Measurements from ENCODE around the gene LPAR2.
"Not testable (repeated sequence)": the region's sequence is repeated elsewhere in the genome, so short reads cannot be mapped to it uniquely, and the experiment has no call there.

The LPAR2 gene

GRCh38 chr19:19626516-19627472 lies 1.2 kb downstream of the LPAR2 start:
- Histone ChIP-seq H3K4me1 (ENCODE audit: insufficient read depth, low read length) (no peaks in the 10 kb centered on the region), H3K9me3 (ENCODE audit: low read length) (no peaks in the 10 kb centered on the region), H3K4me3 (ENCODE audit: low read depth in 1 of 2, low read length in 2 of 2) (no peak overlapping the region), H3K36me3 (ENCODE audit: insufficient read depth, low read length) (no peaks in the 10 kb centered on the region), H3K9ac (ENCODE audit: low read length) (no peak overlapping the region), H3K27ac (ENCODE audit: low read depth, low read length) (no peak overlapping the region), H3K27me3 (ENCODE audit: control insufficient read depth in 1 of 2, insufficient read depth in 2 of 2, low read length in 2 of 2) (peaks cover 6 to 25% of the 10 kb centered on the region in 2 donors)

GRCh38 chr19:19624032-19624570 lies 3.9 kb downstream of the LPAR2 start:
- no peak overlapping the region for H3K4me3 ChIP-seq (ENCODE audit: low read depth in 1 of 2, low read length in 2 of 2)
- H3K36me3 ChIP-seq (ENCODE audit: insufficient read depth, low read length) = no peaks in the 10 kb centered on the region

GRCh38 chr19:19623383-19623782 lies 4.6 kb downstream of the LPAR2 start:
- H3K27ac ChIP-seq (ENCODE audit: low read depth, low read length) = no peak overlapping the region
- H3K27me3 ChIP-seq (ENCODE audit: control insufficient read depth in 1 of 2, insufficient read depth in 2 of 2, low read length in 2 of 2) = peaks cover 6 to 24% of the 10 kb centered on the region in 2 donors
- H3K9me3 ChIP-seq (ENCODE audit: low read length) = no peaks in the 10 kb centered on the region
- no peak overlapping the region for H3K9ac ChIP-seq (ENCODE audit: low read length)
- H3K4me3 ChIP-seq (ENCODE audit: low read depth in 1 of 2, low read length in 2 of 2) = no peak overlapping the region
- H3K4me1 ChIP-seq (ENCODE audit: insufficient read depth, low read length) = no peaks in the 10 kb centered on the region
- H3K36me3 ChIP-seq (ENCODE audit: insufficient read depth, low read length) = no peaks in the 10 kb centered on the region

More at GRCh38 chr19:19624032-19624570, 3.9 kb downstream of the LPAR2 start:
- Histone ChIP-seq H3K9me3 (ENCODE audit: low read length) (no peaks in the 10 kb centered on the region), H3K9ac (ENCODE audit: low read length) (no peak overlapping the region), H3K4me1 (ENCODE audit: insufficient read depth, low read length) (no peaks in the 10 kb centered on the region), H3K27me3 (ENCODE audit: control insufficient read depth in 1 of 2, insufficient read depth in 2 of 2, low read length in 2 of 2) (peaks cover 6 to 27% of the 10 kb centered on the region in 2 donors), H3K27ac (ENCODE audit: low read depth, low read length) (no peak overlapping the region)

- peaks cover 3 to 29% of the 10 kb centered on the region in 2 donors for H3K27me3 ChIP-seq (ENCODE audit: control insufficient read depth in 1 of 2, insufficient read depth in 2 of 2, low read length in 2 of 2)
- H3K36me3 ChIP-seq (ENCODE audit: insufficient read depth, low read length) = no peaks in the 10 kb centered on the region
- no peaks in the 10 kb centered on the region for H3K9me3 ChIP-seq (ENCODE audit: low read length)
- H3K9ac ChIP-seq (ENCODE audit: low read length) = no peak overlapping the region
- no peak overlapping the region for H3K27ac ChIP-seq (ENCODE audit: low read depth, low read length)
- no peak overlapping the region for H3K4me3 ChIP-seq (ENCODE audit: low read depth in 1 of 2, low read length in 2 of 2)
- H3K4me1 ChIP-seq (ENCODE audit: insufficient read depth, low read length) = no peaks in the 10 kb centered on the region
Measured at GRCh38 chr19:19619849-19620210, 8.2 kb downstream of the LPAR2 start.

- no peaks in the 10 kb centered on the region for H3K9me3 ChIP-seq (ENCODE audit: low read length)
- no peak overlapping the region for H3K9ac ChIP-seq (ENCODE audit: low read length)
- H3K27me3 ChIP-seq (ENCODE audit: control insufficient read depth in 1 of 2, insufficient read depth in 2 of 2, low read length in 2 of 2) = peaks cover 3 to 29% of the 10 kb centered on the region in 2 donors
- H3K4me3 ChIP-seq (ENCODE audit: low read depth in 1 of 2, low read length in 2 of 2) = no peak overlapping the region
- no peaks in the 10 kb centered on the region for H3K4me1 ChIP-seq (ENCODE audit: insufficient read depth, low read length)
- H3K36me3 ChIP-seq (ENCODE audit: insufficient read depth, low read length) = no peaks in the 10 kb centered on the region
- no peak overlapping the region for H3K27ac ChIP-seq (ENCODE audit: low read depth, low read length)
Measured at GRCh38 chr19:19619181-19619848, 8.7 kb downstream of the LPAR2 start.

- H3K27me3 ChIP-seq (ENCODE audit: control insufficient read depth in 1 of 2, insufficient read depth in 2 of 2, low read length in 2 of 2) = peaks cover 3 to 29% of the 10 kb centered on the region in 2 donors
- H3K27ac ChIP-seq (ENCODE audit: low read depth, low read length) = no peak within 1 kb of the TSS
- H3K9me3 ChIP-seq (ENCODE audit: low read length) = no peaks in the 10 kb centered on the region
- H3K36me3 ChIP-seq (ENCODE audit: insufficient read depth, low read length) = no peaks in the 10 kb centered on the region
- H3K4me1 ChIP-seq (ENCODE audit: insufficient read depth, low read length) = no peaks in the 10 kb centered on the region
- no peak within 1 kb of the TSS for H3K9ac ChIP-seq (ENCODE audit: low read length)
- no peak within 1 kb of the TSS for H3K4me3 ChIP-seq (ENCODE audit: low read depth in 1 of 2, low read length in 2 of 2)
Measured at GRCh38 chr19:19618219-19619051, 9.6 kb downstream of the LPAR2 start, which contains the start of gene PBX4. PBX4 (minus strand) TSS chr19:19618687; CDS start chr19:19618629, 58 bp downstream.

GRCh38 chr19:19615086-19615485 lies 12.9 kb downstream of the LPAR2 start:
- Histone ChIP-seq H3K27ac (ENCODE audit: low read depth, low read length) (no peak overlapping the region), H3K36me3 (ENCODE audit: insufficient read depth, low read length) (no peaks in the 10 kb centered on the region), H3K4me3 (ENCODE audit: low read depth in 1 of 2, low read length in 2 of 2) (no peak overlapping the region), H3K9ac (ENCODE audit: low read length) (no peak overlapping the region), H3K27me3 (ENCODE audit: control insufficient read depth in 1 of 2, insufficient read depth in 2 of 2, low read length in 2 of 2) (peaks cover 3 to 29% of the 10 kb centered on the region in 2 donors), H3K4me1 (ENCODE audit: insufficient read depth, low read length) (no peaks in the 10 kb centered on the region), H3K9me3 (ENCODE audit: low read length) (no peaks in the 10 kb centered on the region)

GRCh38 chr19:19613506-19613905 lies 14.5 kb downstream of the LPAR2 start:
- Histone ChIP-seq H3K9ac (ENCODE audit: low read length) (no peak overlapping the region), H3K4me3 (ENCODE audit: low read depth in 1 of 2, low read length in 2 of 2) (no peak overlapping the region), H3K9me3 (ENCODE audit: low read length) (no peaks in the 10 kb centered on the region), H3K4me1 (ENCODE audit: insufficient read depth, low read length) (no peaks in the 10 kb centered on the region), H3K27me3 (ENCODE audit: control insufficient read depth in 1 of 2, insufficient read depth in 2 of 2, low read length in 2 of 2) (peaks cover 3 to 21% of the 10 kb centered on the region in 2 donors), H3K27ac (ENCODE audit: low read depth, low read length) (no peak overlapping the region), H3K36me3 (ENCODE audit: insufficient read depth, low read length) (no peaks in the 10 kb centered on the region)

- no peaks in the 10 kb centered on the region for H3K4me1 ChIP-seq (ENCODE audit: insufficient read depth, low read length)
- no peak overlapping the region for H3K9ac ChIP-seq (ENCODE audit: low read length)
- no peaks in the 10 kb centered on the region for H3K9me3 ChIP-seq (ENCODE audit: low read length)
Measured at GRCh38 chr19:19610376-19611202, 17.4 kb downstream of the LPAR2 start.

GRCh38 chr19:19606686-19607085 lies 21.3 kb downstream of the LPAR2 start:
- not testable (repeated sequence) for H3K27ac ChIP-seq (ENCODE audit: low read depth, low read length); H3K36me3 ChIP-seq (ENCODE audit: insufficient read depth, low read length); H3K9ac ChIP-seq (ENCODE audit: low read length); H3K9me3 ChIP-seq (ENCODE audit: low read length); H3K4me3 ChIP-seq (ENCODE audit: low read depth in 1 of 2, low read length in 2 of 2); H3K4me1 ChIP-seq (ENCODE audit: insufficient read depth, low read length); H3K27me3 ChIP-seq (ENCODE audit: control insufficient read depth in 1 of 2, insufficient read depth in 2 of 2, low read length in 2 of 2)

More at GRCh38 chr19:19610376-19611202, 17.4 kb downstream of the LPAR2 start:
- no peak overlapping the region for H3K4me3 ChIP-seq (ENCODE audit: low read depth in 1 of 2, low read length in 2 of 2)
- no peaks in the 10 kb centered on the region for H3K36me3 ChIP-seq (ENCODE audit: insufficient read depth, low read length)
- no peaks in the 10 kb centered on the region for H3K27me3 ChIP-seq (ENCODE audit: control insufficient read depth in 1 of 2, insufficient read depth in 2 of 2, low read length in 2 of 2)
- no peak overlapping the region for H3K27ac ChIP-seq (ENCODE audit: low read depth, low read length)

All from muscle layer of colon (tissue), 2 donors.